NK-92 treated with Interleukin-12 subunit alpha and Interleukin-12 subunit beta, amount 100 ng/mL, for 24 hours (cell line): ENCODE measurements around the gene DES.

Experiments
- DNase-seq: peaks from one replicate; lab custom pipeline; 2025; lab: John Stamatoyannopoulos, UW

Gene DES

GRCh38 chr2:219419331-219420197 lies 1.4 kb downstream of the DES start:
- DNase-seq = no peak

GRCh38 chr2:219420687-219421086 lies 2.5 kb downstream of the DES start:
- DNase-seq = no peak

- DNase-seq = no peak
Observed at GRCh38 chr2:219421323-219421722, 3.1 kb downstream of the DES start.

GRCh38 chr2:219422952-219423534 lies 4.9 kb downstream of the DES start:
- DNase-seq = no peak

GRCh38 chr2:219423652-219424377 lies 5.6 kb downstream of the DES start:
- DNase-seq = no peak

GRCh38 chr2:219425238-219426067 lies 7.3 kb downstream of the DES start:
- DNase-seq = no peak

GRCh38 chr2:219426068-219426443 lies 7.9 kb downstream of the DES start:
- no peak for DNase-seq

GRCh38 chr2:219426534-219427136 lies 8.5 kb downstream of the DES start:
- no peak for DNase-seq

GRCh38 chr2:219428469-219428868 lies 10.3 kb downstream of the DES start:
- DNase-seq = no peak

- DNase-seq = no peak
Observed at GRCh38 chr2:219429958-219430606, 11.9 kb downstream of the DES start.

GRCh38 chr2:219430633-219431615 lies 12.7 kb downstream of the DES start:
- DNase-seq = no peak

GRCh38 chr2:219433666-219434467 lies 15.7 kb downstream of the DES start:
- DNase-seq = no peak

- DNase-seq = no peak
Observed at GRCh38 chr2:219434468-219434717, 16.2 kb downstream of the DES start.

GRCh38 chr2:219434718-219435525 lies 16.7 kb downstream of the DES start, which contains the start of gene SPEG:
SPEG (plus strand) TSS chr2:219434843; CDS start chr2:219434978, 135 bp downstream.
- no peak for DNase-seq

- DNase-seq = no peak
Observed at GRCh38 chr2:219435701-219436100, 17.5 kb downstream of the DES start.

- no peak for DNase-seq
Observed at GRCh38 chr2:219436491-219436890, 18.3 kb downstream of the DES start.

- no peak for DNase-seq
Observed at GRCh38 chr2:219437141-219437540, 19.0 kb downstream of the DES start.

GRCh38 chr2:219437690-219438206 lies 19.6 kb downstream of the DES start:
- no peak for DNase-seq
